Measurements from ENCODE around the gene FAM219B.
"Not testable (repeated sequence)": the region's sequence is repeated elsewhere in the genome, so short reads cannot be mapped to it uniquely, and the experiment has no call there.

GRCh38 chr15:74913799-74914198, 7.1 kb upstream of the FAM219B start:
- not testable (repeated sequence) for TF ChIP-seq POLR2A (IDR thresholded peaks at IDR 0.05; ENCODE audit: low read length); GATA1 (IDR thresholded peaks at IDR 0.05; ENCODE audit: low read depth, low read length)

All from erythroblast (primary cell).